ENCODE results near the gene ELAC1.

Gene ELAC1

GRCh38 chr18:51025512-51025911 lies 57.7 kb downstream of the ELAC1 start:
- DNase-seq (ENCODE audit: insufficient read length), result no peak
- no peak for TF ChIP-seq TAF1 (IDR thresholded peaks at IDR 0.05; ENCODE audit: borderline replicate concordance, low read depth, low read length)
- TF ChIP-seq POLR2AphosphoS5 (IDR thresholded peaks at IDR 0.05; ENCODE audit: low read depth, low read length), result no peak
- TF ChIP-seq POLR2A (IDR thresholded peaks at IDR 0.05; ENCODE audit: low read depth, low read length), result no peak
- FAIRE-seq, result no peak

- peak; percentile 93 for FAIRE-seq
- no peak for DNase-seq (ENCODE audit: insufficient read length)
- TF ChIP-seq POLR2A (IDR thresholded peaks at IDR 0.05; ENCODE audit: low read depth, low read length), result no peak
- TF ChIP-seq POLR2AphosphoS5 (IDR thresholded peaks at IDR 0.05; ENCODE audit: low read depth, low read length), result no peak
- TF ChIP-seq TAF1 (IDR thresholded peaks at IDR 0.05; ENCODE audit: borderline replicate concordance, low read depth, low read length), result no peak
These were observed 60.5 kb downstream of the ELAC1 start for GRCh38 chr18:51028201-51028805.

- FAIRE-seq, result no peak
These were observed 61.5 kb downstream of the ELAC1 start for GRCh38 chr18:51029378-51029693.

GRCh38 chr18:51029694-51030536 lies 62.1 kb downstream of the ELAC1 start, which contains the start of gene SMAD4:
Gene SMAD4 (plus strand): TSS chr18:51030213. CDS start chr18:51047047, 16,834 bp downstream.
- TF ChIP-seq POLR2AphosphoS5 (IDR thresholded peaks at IDR 0.05; ENCODE audit: low read depth, low read length) (peak; percentile 84), TAF1 (IDR thresholded peaks at IDR 0.05; ENCODE audit: borderline replicate concordance, low read depth, low read length) (no peak), POLR2A (IDR thresholded peaks at IDR 0.05; ENCODE audit: low read depth, low read length) (peak; percentile 93)
- peak; percentile 95 for FAIRE-seq

More at GRCh38 chr18:51029378-51029693, 61.5 kb downstream of the ELAC1 start:
- TF ChIP-seq POLR2A (IDR thresholded peaks at IDR 0.05; ENCODE audit: low read depth, low read length) (no peak), POLR2AphosphoS5 (IDR thresholded peaks at IDR 0.05; ENCODE audit: low read depth, low read length) (no peak), TAF1 (IDR thresholded peaks at IDR 0.05; ENCODE audit: borderline replicate concordance, low read depth, low read length) (no peak)
- no peak for DNase-seq (ENCODE audit: insufficient read length)

GRCh38 chr18:51030537-51031258 lies 62.9 kb downstream of the ELAC1 start:
- no peak for TF ChIP-seq TAF1 (IDR thresholded peaks at IDR 0.05; ENCODE audit: borderline replicate concordance, low read depth, low read length)
- FAIRE-seq (no peak), DNase-seq (ENCODE audit: insufficient read length) (peak; percentile 55)

More at GRCh38 chr18:51029694-51030536, 62.1 kb downstream of the ELAC1 start, which contains the start of gene SMAD4:
- peak; percentile 91 for DNase-seq (ENCODE audit: insufficient read length)

- TF ChIP-seq POLR2AphosphoS5 (IDR thresholded peaks at IDR 0.05; ENCODE audit: low read depth, low read length) (no peak), POLR2A (IDR thresholded peaks at IDR 0.05; ENCODE audit: low read depth, low read length) (no peak), TAF1 (IDR thresholded peaks at IDR 0.05; ENCODE audit: borderline replicate concordance, low read depth, low read length) (no peak)
- FAIRE-seq (no peak), DNase-seq (ENCODE audit: insufficient read length) (no peak)
These were observed 64.4 kb downstream of the ELAC1 start for GRCh38 chr18:51032193-51032592.

GRCh38 chr18:51037230-51037629 lies 69.4 kb downstream of the ELAC1 start:
- TF ChIP-seq POLR2AphosphoS5 (IDR thresholded peaks at IDR 0.05; ENCODE audit: low read depth, low read length), result no peak
- TF ChIP-seq TAF1 (IDR thresholded peaks at IDR 0.05; ENCODE audit: borderline replicate concordance, low read depth, low read length), result no peak
- TF ChIP-seq POLR2A (IDR thresholded peaks at IDR 0.05; ENCODE audit: low read depth, low read length), result no peak
- DNase-seq (ENCODE audit: insufficient read length), result no peak
- FAIRE-seq, result no peak

All from GM12892 (cell line).